ENCODE results near the gene ADAMTSL3. TPM values are rescaled to one million over a fixed set of nuclear protein-coding genes. Genes with fewer than 3 reads are reported as not detected.
A peak's percentile ranks its signal among the peaks of the same experiment; 100 is the strongest.

The ADAMTSL3 gene
- total RNA-seq, 1 donor from 2014 or later = 2.4 TPM

DNA sequence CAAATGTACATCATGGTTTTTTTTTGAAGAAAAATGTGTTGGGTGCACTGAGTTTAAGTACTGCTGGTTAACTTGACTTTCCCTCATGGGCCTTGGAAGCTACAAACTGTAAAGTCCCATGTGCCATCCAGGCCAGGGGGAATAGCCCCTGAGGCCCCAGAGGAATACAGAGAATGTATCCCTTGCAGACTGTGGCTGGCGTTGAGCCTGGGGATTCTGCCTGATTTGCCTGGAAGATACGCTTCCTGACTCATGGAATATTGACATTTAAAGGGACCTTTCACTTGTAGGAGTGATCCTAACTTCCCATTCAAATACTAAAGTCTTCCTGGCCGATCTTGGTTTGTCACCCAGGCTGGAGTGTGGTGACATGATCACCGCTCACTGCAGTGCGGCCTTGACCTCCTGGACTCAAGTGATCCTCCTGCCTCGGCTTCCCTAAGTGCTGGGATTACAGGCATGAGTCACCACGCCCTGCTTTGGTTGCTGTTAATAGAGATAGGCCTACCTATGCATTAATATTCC, 42.0 kb downstream of the ADAMTSL3 start:
- H3K79me2 ChIP-seq (ENCODE audit: insufficient read depth, low read length) = no peaks in the 10 kb centered on the region
- no peak overlapping the region for H3K27ac ChIP-seq (ENCODE audit: low read depth, low read length)
- no peaks in the 10 kb centered on the region for H3K36me3 ChIP-seq (ENCODE audit: insufficient read depth, low read length)
- no peak for TF ChIP-seq EZH2 (IDR thresholded peaks at IDR 0.05; ENCODE audit: insufficient read depth, low read length)
- TF ChIP-seq, protein P1, sequence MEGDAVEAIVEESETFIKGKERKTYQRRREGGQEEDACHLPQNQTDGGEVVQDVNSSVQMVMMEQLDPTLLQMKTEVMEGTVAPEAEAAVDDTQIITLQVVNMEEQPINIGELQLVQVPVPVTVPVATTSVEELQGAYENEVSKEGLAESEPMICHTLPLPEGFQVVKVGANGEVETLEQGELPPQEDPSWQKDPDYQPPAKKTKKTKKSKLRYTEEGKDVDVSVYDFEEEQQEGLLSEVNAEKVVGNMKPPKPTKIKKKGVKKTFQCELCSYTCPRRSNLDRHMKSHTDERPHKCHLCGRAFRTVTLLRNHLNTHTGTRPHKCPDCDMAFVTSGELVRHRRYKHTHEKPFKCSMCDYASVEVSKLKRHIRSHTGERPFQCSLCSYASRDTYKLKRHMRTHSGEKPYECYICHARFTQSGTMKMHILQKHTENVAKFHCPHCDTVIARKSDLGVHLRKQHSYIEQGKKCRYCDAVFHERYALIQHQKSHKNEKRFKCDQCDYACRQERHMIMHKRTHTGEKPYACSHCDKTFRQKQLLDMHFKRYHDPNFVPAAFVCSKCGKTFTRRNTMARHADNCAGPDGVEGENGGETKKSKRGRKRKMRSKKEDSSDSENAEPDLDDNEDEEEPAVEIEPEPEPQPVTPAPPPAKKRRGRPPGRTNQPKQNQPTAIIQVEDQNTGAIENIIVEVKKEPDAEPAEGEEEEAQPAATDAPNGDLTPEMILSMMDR (IDR thresholded peaks at IDR 0.05; ENCODE audit: insufficient read depth, low read depth, low read length) = no peak
- H3K9me3 ChIP-seq (ENCODE audit: insufficient read depth, low read depth, low read length) = peaks cover 2% of the 10 kb centered on the region
- FAIRE-seq = no peak
- Mint-ChIP-seq H3K27ac (ENCODE audit: unreplicated experiment) (peak overlapping the region; percentile 64), H3K27me3 (ENCODE audit: low read depth, unreplicated experiment) (no peaks in the 10 kb centered on the region), H3K4me1 (ENCODE audit: low read depth, unreplicated experiment) (peaks cover 53% of the 10 kb centered on the region), H3K9me3 (ENCODE audit: unreplicated experiment) (peaks cover 4% of the 10 kb centered on the region), H3K36me3 (ENCODE audit: low read depth, unreplicated experiment) (no peaks in the 10 kb centered on the region), H3K4me3 (ENCODE audit: unreplicated experiment) (no peak overlapping the region)
- no peaks in the 10 kb centered on the region for H4K20me1 ChIP-seq (ENCODE audit: insufficient read depth, low read length)
- peak overlapping the region; percentile 19 for H3K4me2 ChIP-seq (ENCODE audit: low read length)
- no peak overlapping the region for H2AFZ ChIP-seq (ENCODE audit: low read depth, low read length)
- no peaks in the 10 kb centered on the region for H3K27me3 ChIP-seq (ENCODE audit: insufficient read depth, low read length)
- no peak overlapping the region for H3K9ac ChIP-seq (ENCODE audit: low read length)
- peaks cover 18% of the 10 kb centered on the region for H3K4me1 ChIP-seq (ENCODE audit: insufficient read depth, low read length)
- DNase-seq (ENCODE audit: low read depth) = no peak
- no peak overlapping the region for H3K4me3 ChIP-seq (ENCODE audit: insufficient read depth, low read depth, low read length)

GRCh38 chr15:83697716-83698115, 43.8 kb downstream of the ADAMTSL3 start:
- Histone ChIP-seq H3K27me3 (ENCODE audit: insufficient read depth, low read length) (no peaks in the 10 kb centered on the region), H3K27ac (ENCODE audit: low read depth, low read length) (no peak overlapping the region), H3K79me2 (ENCODE audit: insufficient read depth, low read length) (no peaks in the 10 kb centered on the region), H2AFZ (ENCODE audit: low read depth, low read length) (no peak overlapping the region), H3K36me3 (ENCODE audit: insufficient read depth, low read length) (no peaks in the 10 kb centered on the region), H3K4me1 (ENCODE audit: insufficient read depth, low read length) (peaks cover 18% of the 10 kb centered on the region), H3K9ac (ENCODE audit: low read length) (no peak overlapping the region), H3K4me3 (ENCODE audit: insufficient read depth, low read depth, low read length) (no peak overlapping the region), H3K4me2 (ENCODE audit: low read length) (no peak overlapping the region), H4K20me1 (ENCODE audit: insufficient read depth, low read length) (no peaks in the 10 kb centered on the region), H3K9me3 (ENCODE audit: insufficient read depth, low read depth, low read length) (peaks cover 2% of the 10 kb centered on the region)
- Mint-ChIP-seq H3K4me1 (ENCODE audit: low read depth, unreplicated experiment) (peaks cover 53% of the 10 kb centered on the region), H3K4me3 (ENCODE audit: unreplicated experiment) (no peak overlapping the region), H3K36me3 (ENCODE audit: low read depth, unreplicated experiment) (peaks cover 5% of the 10 kb centered on the region), H3K27ac (ENCODE audit: unreplicated experiment) (peak overlapping the region; percentile 35), H3K9me3 (ENCODE audit: unreplicated experiment) (peaks cover 9% of the 10 kb centered on the region), H3K27me3 (ENCODE audit: low read depth, unreplicated experiment) (no peaks in the 10 kb centered on the region)
- FAIRE-seq = no peak
- no peak for DNase-seq (ENCODE audit: low read depth)
- TF ChIP-seq EZH2 (IDR thresholded peaks at IDR 0.05; ENCODE audit: insufficient read depth, low read length) = no peak
- TF ChIP-seq, protein P1 (IDR thresholded peaks at IDR 0.05; ENCODE audit: insufficient read depth, low read depth, low read length) = no peak

- DNase-seq (ENCODE audit: low read depth) (no peak), FAIRE-seq (no peak)
- H3K36me3 Mint-ChIP-seq (ENCODE audit: low read depth, unreplicated experiment) = peaks cover 5% of the 10 kb centered on the region
- H3K27me3 Mint-ChIP-seq (ENCODE audit: low read depth, unreplicated experiment) = no peaks in the 10 kb centered on the region
- TF ChIP-seq, protein P1 (IDR thresholded peaks at IDR 0.05; ENCODE audit: insufficient read depth, low read depth, low read length) = no peak
- no peak for TF ChIP-seq EZH2 (IDR thresholded peaks at IDR 0.05; ENCODE audit: insufficient read depth, low read length)
- Histone ChIP-seq H3K79me2 (ENCODE audit: insufficient read depth, low read length) (no peaks in the 10 kb centered on the region), H3K27me3 (ENCODE audit: insufficient read depth, low read length) (no peaks in the 10 kb centered on the region), H2AFZ (ENCODE audit: low read depth, low read length) (no peak overlapping the region), H4K20me1 (ENCODE audit: insufficient read depth, low read length) (no peaks in the 10 kb centered on the region), H3K36me3 (ENCODE audit: insufficient read depth, low read length) (no peaks in the 10 kb centered on the region), H3K27ac (ENCODE audit: low read depth, low read length) (no peak overlapping the region), H3K4me3 (ENCODE audit: insufficient read depth, low read depth, low read length) (no peak overlapping the region), H3K4me1 (ENCODE audit: insufficient read depth, low read length) (peaks cover 18% of the 10 kb centered on the region), H3K9me3 (ENCODE audit: insufficient read depth, low read depth, low read length) (peaks cover 2% of the 10 kb centered on the region), H3K4me2 (ENCODE audit: low read length) (no peak overlapping the region), H3K9ac (ENCODE audit: low read length) (no peak overlapping the region)
- H3K4me1 Mint-ChIP-seq (ENCODE audit: low read depth, unreplicated experiment) = peaks cover 49% of the 10 kb centered on the region
- peaks cover 9% of the 10 kb centered on the region for H3K9me3 Mint-ChIP-seq (ENCODE audit: unreplicated experiment)
- no peak overlapping the region for H3K4me3 Mint-ChIP-seq (ENCODE audit: unreplicated experiment)
- H3K27ac Mint-ChIP-seq (ENCODE audit: unreplicated experiment) = peak overlapping the region; percentile 10
Measured at GRCh38 chr15:83698294-83698693, 44.4 kb downstream of the ADAMTSL3 start.

All from astrocyte (in vitro differentiated cells and primary cell).